Natural killer cell (primary cell): ENCODE data around the gene P4HA2. TPM values are rescaled to one million over a fixed set of nuclear protein-coding genes. Genes with fewer than 3 reads are reported as not detected.

ENCODE experiments used
- ATAC-seq, 3 donors: fragments of 150-1000 bp in 2 of 3; fragments of 200-7000 bp in 1 of 3; cut with Tn5 transposase; 1 replicate in 1 of 3; 2 replicates in 2 of 3; pipeline ENCODE4 v1.10.0; 2021; ENCODE audit warnings: mild to moderate bottlenecking in 2 of 3, moderate library complexity in 2 of 3
- DNase-seq, 2 donors: peaks; one replicate each; pipeline versions ENCODE4 v3.0.0 to v3.0.0-alpha.2; 2013 to 2021; ENCODE audit warnings: mixed read lengths in 1 of 2
- H3K27ac ChIP-seq: one replicate; pipeline ENCODE4 v1.5.1; 2013; ENCODE audit warnings: mild to moderate bottlenecking, low read length
- H3K27me3 ChIP-seq: one replicate; pipeline ENCODE4 v1.6.1; 2013; ENCODE audit warnings: low read length; ENCODE audit not compliant: control insufficient read depth, insufficient read depth
- H3K36me3 ChIP-seq: one replicate; pipeline ENCODE4 v1.6.1; 2013; ENCODE audit warnings: low read length; ENCODE audit not compliant: control insufficient read depth, insufficient read depth
- H3K4me1 ChIP-seq: one replicate; pipeline ENCODE4 v1.6.1; 2013; ENCODE audit warnings: low read length; ENCODE audit not compliant: control insufficient read depth, insufficient read depth
- H3K4me3 ChIP-seq: one replicate; pipeline ENCODE4 v1.5.1; 2013; ENCODE audit warnings: low read length
- H3K9me3 ChIP-seq: one replicate; pipeline ENCODE4 v1.6.1; 2013; ENCODE audit warnings: low read length; ENCODE audit not compliant: control insufficient read depth, insufficient read depth
- H3K27ac Mint-ChIP-seq, 2 donors: one replicate each; pipeline ENCODE4 v1.8.0; 2022; ENCODE audit warnings: mild to moderate bottlenecking in 2 of 2, mixed read lengths in 2 of 2, moderate library complexity in 1 of 2
- H3K27me3 Mint-ChIP-seq, 2 donors: one replicate each; pipeline ENCODE4 v1.8.0; 2022; ENCODE audit warnings: low read depth in 2 of 2, mixed read lengths in 2 of 2
- H3K36me3 Mint-ChIP-seq: one replicate; pipeline ENCODE4 v1.8.0; 2022; ENCODE audit warnings: mixed read lengths
- H3K4me1 Mint-ChIP-seq, 2 donors: one replicate each; pipeline ENCODE4 v1.8.0; 2022; ENCODE audit warnings: mixed read lengths in 2 of 2
- H3K4me3 Mint-ChIP-seq: one replicate; pipeline ENCODE4 v1.8.0; 2022; ENCODE audit warnings: mild to moderate bottlenecking, moderate library complexity, mixed read lengths
- H3K9me3 Mint-ChIP-seq, 2 donors: one replicate each; pipeline ENCODE4 v1.8.0; 2022; ENCODE audit warnings: mixed read lengths in 2 of 2
- CTCF ChIP-seq: fragments of 200-600 bp; IDR thresholded peaks from one replicate; pipeline ENCODE4 v1.8.0; 2022; ENCODE audit warnings: antibody characterized with exemption
- WGBS: methylation state at CpG from one replicate; pipeline ENCODE4 v1.1.7; 2013; ENCODE audit warnings: missing lambda C conversion rate; ENCODE audit not compliant: insufficient coverage; 5-methylcytosine and 5-hydroxymethylcytosine counted together
- intact Hi-C: fragments of 100-400 bp; cut with micrococcal nuclease; formaldehyde crosslinking; loops from one replicate; pipeline ENCODE4 v1.14.2; 2022
- total RNA-seq, 4 donors: library from RNA; stranded (reverse); fragments of 120-200 nt in 1 of 4; gene quantifications; one replicate each; pipeline versions ENCODE4 v1.2.3 to v1.2.4, GENCODE V29; 2013 to 2022

P4HA2 gene
- total RNA-seq, 3 donors from 2014 or later (not counting 1 experiment from before 2014, with no cell fraction given), result 0.20 TPM; not detected in 2

GRCh38 chr5:132222649-132223038 lies 5.0 kb downstream of the P4HA2 start:
- Mint-ChIP-seq H3K4me3 (no peak overlapping the region), H3K9me3 (no peaks in the 10 kb centered on the region), H3K27me3 (peaks cover 9 to 11% of the 10 kb centered on the region in 2 donors), H3K4me1 (peaks cover 0 to 11% of the 10 kb centered on the region in 2 donors), H3K27ac (no peak overlapping the region), H3K36me3 (no peaks in the 10 kb centered on the region)
- WGBS, result 75% methylated on average over 3 of the region's 3 CpGs
- intact Hi-C loops, result no loop called here
- no peak for DNase-seq
- no peak overlapping the region for H3K4me3 ChIP-seq
- H3K27ac ChIP-seq, result no peak overlapping the region
- H3K36me3 ChIP-seq, result no peaks in the 10 kb centered on the region
- no peak for ATAC-seq
- no peak for TF ChIP-seq CTCF
- H3K9me3 ChIP-seq, result no peaks in the 10 kb centered on the region
- H3K4me1 ChIP-seq, result peaks cover 10% of the 10 kb centered on the region
- H3K27me3 ChIP-seq, result peaks cover 5% of the 10 kb centered on the region

GRCh38 chr5:132221781-132222648 lies 5.6 kb downstream of the P4HA2 start:
- no peak for ATAC-seq
- Histone ChIP-seq H3K27ac (no peak overlapping the region), H3K27me3 (peaks cover 3% of the 10 kb centered on the region), H3K4me3 (no peak overlapping the region), H3K9me3 (no peaks in the 10 kb centered on the region), H3K4me1 (peaks cover 6% of the 10 kb centered on the region), H3K36me3 (no peaks in the 10 kb centered on the region)
- intact Hi-C loops, result no loop called here
- H3K27me3 Mint-ChIP-seq, result peaks cover 9 to 10% of the 10 kb centered on the region in 2 donors
- no peak for DNase-seq
- H3K4me1 Mint-ChIP-seq, result peaks cover 0 to 9% of the 10 kb centered on the region in 2 donors
- H3K27ac Mint-ChIP-seq, result no peak overlapping the region
- WGBS, result 87% methylated on average over 7 of the region's 7 CpGs
- no peaks in the 10 kb centered on the region for H3K9me3 Mint-ChIP-seq
- TF ChIP-seq CTCF, result no peak
- H3K36me3 Mint-ChIP-seq, result no peaks in the 10 kb centered on the region
- no peak overlapping the region for H3K4me3 Mint-ChIP-seq

- Mint-ChIP-seq H3K9me3 (no peaks in the 10 kb centered on the region), H3K4me1 (peaks cover 0 to 4% of the 10 kb centered on the region in 2 donors), H3K27ac (no peak overlapping the region), H3K36me3 (no peaks in the 10 kb centered on the region), H3K27me3 (peaks cover 3 to 7% of the 10 kb centered on the region in 2 donors), H3K4me3 (no peak overlapping the region)
- Histone ChIP-seq H3K4me3 (no peak overlapping the region), H3K36me3 (no peaks in the 10 kb centered on the region), H3K27ac (no peak overlapping the region), H3K9me3 (no peaks in the 10 kb centered on the region), H3K27me3 (no peaks in the 10 kb centered on the region), H3K4me1 (peaks cover 3% of the 10 kb centered on the region)
- ATAC-seq (no peak), DNase-seq (no peak)
- no peak for TF ChIP-seq CTCF
- intact Hi-C loops, result no loop called here
- WGBS, result 88% methylated on average over 2 of the region's 2 CpGs
These were observed 7.2 kb downstream of the P4HA2 start for GRCh38 chr5:132220491-132220890.
